ENCODE data around the gene KLHL29. TPM values are rescaled to one million over a fixed set of nuclear protein-coding genes. Genes with fewer than 3 reads are reported as not detected.

KLHL29 gene
- total RNA-seq, 1 donor from 2014 or later: 8.4 TPM

DNA sequence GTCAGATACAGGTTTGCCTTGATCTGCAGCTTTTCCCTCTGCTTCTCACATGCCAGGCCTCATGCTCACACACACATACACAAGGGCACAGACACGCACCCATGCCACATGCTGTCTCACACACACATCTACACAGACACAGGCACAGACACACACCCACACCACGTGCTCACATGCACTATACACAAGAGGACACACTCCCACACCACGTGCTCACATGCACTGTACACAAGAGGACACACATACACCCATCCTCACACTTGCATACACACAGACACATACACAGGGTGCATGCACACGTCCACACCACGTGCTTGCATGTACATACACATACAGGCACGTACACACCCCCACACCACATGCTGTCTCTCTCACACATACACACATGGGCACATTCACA lies 288.1 kb downstream of the KLHL29 start:
- DNase-seq (ENCODE audit: low read depth, low spot score): no peak
- Mint-ChIP-seq H3K27ac (ENCODE audit: unreplicated experiment) (no peak overlapping the region), H3K36me3 (ENCODE audit: low read depth) (peaks cover 3% of the 10 kb centered on the region), H3K27me3 (ENCODE audit: low read depth) (no peaks in the 10 kb centered on the region), H3K9me3 (no peaks in the 10 kb centered on the region), H3K4me1 (peaks cover 14% of the 10 kb centered on the region), H3K4me3 (no peak overlapping the region)
- TF ChIP-seq CTCF (conservative IDR thresholded peaks at IDR 0.05): no peak

DNA sequence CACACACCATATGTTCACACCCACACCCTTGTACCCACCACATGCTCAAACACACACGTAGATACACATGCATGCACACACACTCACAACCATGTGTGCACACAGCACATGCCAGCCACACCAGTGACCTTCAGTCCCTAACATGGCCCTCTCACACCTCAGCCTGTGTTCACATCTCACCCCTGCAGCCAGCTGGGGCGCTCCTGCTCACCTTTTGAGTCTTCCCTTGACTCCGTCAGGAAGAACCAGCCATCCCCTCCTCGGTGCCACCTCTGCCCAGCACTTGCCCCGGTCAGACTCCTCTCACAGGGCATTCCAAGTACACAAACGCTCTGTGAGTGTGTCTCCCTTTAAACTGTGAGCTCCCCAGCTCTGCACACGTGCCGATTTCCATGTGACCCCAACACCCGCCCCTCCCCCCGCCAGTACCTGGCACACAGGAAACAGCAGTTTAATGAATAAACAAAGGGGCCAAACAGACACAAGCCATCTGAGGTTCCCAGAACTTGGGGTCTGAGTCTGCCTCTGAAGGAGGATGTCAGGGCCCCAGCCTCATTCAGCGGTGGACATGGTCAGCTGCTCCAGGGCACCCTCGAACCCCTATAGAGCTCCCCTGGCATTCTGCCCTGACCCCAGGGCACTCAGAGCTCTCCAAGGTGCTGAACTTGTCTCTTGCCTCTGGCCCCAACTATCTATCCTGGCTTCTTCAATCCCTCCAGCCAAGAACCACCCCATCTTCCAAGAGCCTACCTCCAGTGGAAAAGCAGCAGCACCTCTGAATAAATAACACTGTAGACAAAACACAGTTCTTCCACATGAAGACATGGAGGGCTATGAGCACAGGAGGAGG lies 289.1 kb downstream of the KLHL29 start:
- DNase-seq (ENCODE audit: low read depth, low spot score): peak; percentile 16
- H3K27me3 Mint-ChIP-seq (ENCODE audit: low read depth): no peaks in the 10 kb centered on the region
- H3K4me3 Mint-ChIP-seq: no peak overlapping the region
- peaks cover 3% of the 10 kb centered on the region for H3K9me3 Mint-ChIP-seq
- peaks cover 14% of the 10 kb centered on the region for H3K4me1 Mint-ChIP-seq
- peaks cover 3% of the 10 kb centered on the region for H3K36me3 Mint-ChIP-seq (ENCODE audit: low read depth)
- peak overlapping the region; percentile 94 for H3K27ac Mint-ChIP-seq (ENCODE audit: unreplicated experiment)
- no peak for TF ChIP-seq CTCF (conservative IDR thresholded peaks at IDR 0.05)

DNA sequence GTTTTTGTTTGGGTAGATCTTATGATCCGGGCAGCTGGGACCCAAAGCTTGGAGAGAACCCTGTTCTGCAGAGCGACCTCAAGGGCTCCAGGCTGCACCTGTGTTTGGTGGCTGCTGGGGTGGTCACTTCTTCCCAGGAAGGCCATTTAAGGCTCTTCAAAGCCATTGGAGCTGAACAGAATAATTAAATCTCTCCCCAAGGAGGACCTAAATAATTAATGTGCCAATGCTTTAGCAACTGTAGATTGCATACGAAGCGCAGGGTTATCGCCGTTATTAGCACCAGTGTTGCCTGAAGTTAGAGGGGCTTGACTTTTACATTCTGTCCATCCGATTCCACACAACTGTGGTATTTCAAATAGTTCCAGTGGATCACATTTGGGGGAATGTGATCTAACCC lies 290.5 kb downstream of the KLHL29 start:
- no peak for DNase-seq (ENCODE audit: low read depth, low spot score)
- Mint-ChIP-seq H3K27ac (ENCODE audit: unreplicated experiment) (no peak overlapping the region), H3K36me3 (ENCODE audit: low read depth) (peaks cover 3% of the 10 kb centered on the region), H3K27me3 (ENCODE audit: low read depth) (no peaks in the 10 kb centered on the region), H3K4me3 (no peak overlapping the region), H3K4me1 (peaks cover 10% of the 10 kb centered on the region), H3K9me3 (peaks cover 8% of the 10 kb centered on the region)
- no peak for TF ChIP-seq CTCF (conservative IDR thresholded peaks at IDR 0.05)

- Mint-ChIP-seq H3K36me3 (ENCODE audit: low read depth) (peaks cover 3% of the 10 kb centered on the region), H3K4me3 (no peak overlapping the region), H3K27ac (ENCODE audit: unreplicated experiment) (no peak overlapping the region), H3K4me1 (peaks cover 10% of the 10 kb centered on the region), H3K27me3 (ENCODE audit: low read depth) (no peaks in the 10 kb centered on the region), H3K9me3 (peaks cover 8% of the 10 kb centered on the region)
- no peak for DNase-seq (ENCODE audit: low read depth, low spot score)
- TF ChIP-seq CTCF (conservative IDR thresholded peaks at IDR 0.05): no peak
These were observed 292.9 kb downstream of the KLHL29 start for GRCh38 chr2:23677836-23678235.

- no peak overlapping the region for H3K27ac Mint-ChIP-seq (ENCODE audit: unreplicated experiment)
- H3K36me3 Mint-ChIP-seq (ENCODE audit: low read depth): peaks cover 3% of the 10 kb centered on the region
- H3K4me3 Mint-ChIP-seq: no peak overlapping the region
- H3K4me1 Mint-ChIP-seq: peaks cover 4% of the 10 kb centered on the region
- H3K27me3 Mint-ChIP-seq (ENCODE audit: low read depth): no peaks in the 10 kb centered on the region
- H3K9me3 Mint-ChIP-seq: peaks cover 8% of the 10 kb centered on the region
- no peak for TF ChIP-seq CTCF (conservative IDR thresholded peaks at IDR 0.05)
- DNase-seq (ENCODE audit: low read depth, low spot score): no peak
These were observed 294.1 kb downstream of the KLHL29 start for GRCh38 chr2:23679044-23679443.
